NCI-H1092 treated with DMSO at 0.1 percent for 48 hours (cell line): ENCODE data around the gene EPHA3.
"Not testable (repeated sequence)": the region's sequence is repeated elsewhere in the genome, so short reads cannot be mapped to it uniquely, and the experiment has no call there.

ENCODE experiments used
- DNase-seq: peaks from one replicate; lab custom pipeline; 2025; lab: John Stamatoyannopoulos, UW

Gene EPHA3

DNA sequence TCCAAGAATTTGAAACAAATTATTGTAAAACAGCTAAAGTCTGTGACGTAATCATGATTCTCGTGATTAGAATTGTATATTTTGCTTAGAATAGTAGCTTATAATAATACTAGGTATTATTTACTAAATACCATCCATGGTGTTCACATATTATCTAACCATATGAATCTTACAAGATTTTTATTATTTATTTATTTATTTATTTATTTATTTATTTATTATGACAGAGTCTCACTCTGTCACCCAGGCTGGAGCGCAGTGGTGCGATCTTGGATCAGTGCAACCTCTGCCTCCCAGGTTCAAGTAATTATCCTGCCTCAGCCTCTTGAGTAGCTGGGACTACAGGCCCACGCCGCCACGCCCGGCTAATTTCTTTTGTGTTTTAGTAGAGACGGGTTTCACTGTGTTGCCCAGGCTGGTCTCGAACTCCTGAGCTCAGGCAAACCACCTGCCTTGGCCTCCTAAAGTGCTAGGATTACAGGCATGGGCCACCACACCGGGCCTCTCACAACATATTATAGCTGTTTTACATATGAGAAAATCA is 173.5 kb downstream of the EPHA3 start:
- no peak for DNase-seq

DNA sequence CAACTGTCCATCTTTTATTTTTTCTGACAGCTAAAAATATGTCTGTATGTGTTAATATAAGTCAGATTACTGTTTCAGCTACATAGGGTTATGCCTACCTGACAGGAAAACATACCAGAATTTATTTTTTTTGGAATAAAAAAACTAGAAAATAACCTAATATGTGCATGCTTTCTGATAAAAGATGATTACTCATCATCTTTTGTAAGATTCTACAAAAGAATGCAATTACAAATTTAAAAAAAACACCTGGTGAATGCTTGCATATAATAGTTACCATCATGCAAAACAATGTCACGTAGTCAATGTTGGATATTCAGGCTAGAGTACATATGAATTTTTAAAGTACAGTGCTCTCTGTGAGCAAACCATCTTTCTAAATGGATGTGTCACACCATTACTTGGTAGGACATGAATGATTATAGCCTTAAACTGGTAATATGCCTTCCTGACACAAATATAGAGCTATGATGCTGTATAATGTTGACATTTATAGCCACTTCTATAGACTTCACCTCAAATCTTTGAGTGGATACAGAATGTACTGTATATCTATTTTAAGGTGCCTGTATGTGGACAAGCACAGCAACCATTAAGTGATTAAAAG is 180.6 kb downstream of the EPHA3 start:
- DNase-seq = no peak

DNA sequence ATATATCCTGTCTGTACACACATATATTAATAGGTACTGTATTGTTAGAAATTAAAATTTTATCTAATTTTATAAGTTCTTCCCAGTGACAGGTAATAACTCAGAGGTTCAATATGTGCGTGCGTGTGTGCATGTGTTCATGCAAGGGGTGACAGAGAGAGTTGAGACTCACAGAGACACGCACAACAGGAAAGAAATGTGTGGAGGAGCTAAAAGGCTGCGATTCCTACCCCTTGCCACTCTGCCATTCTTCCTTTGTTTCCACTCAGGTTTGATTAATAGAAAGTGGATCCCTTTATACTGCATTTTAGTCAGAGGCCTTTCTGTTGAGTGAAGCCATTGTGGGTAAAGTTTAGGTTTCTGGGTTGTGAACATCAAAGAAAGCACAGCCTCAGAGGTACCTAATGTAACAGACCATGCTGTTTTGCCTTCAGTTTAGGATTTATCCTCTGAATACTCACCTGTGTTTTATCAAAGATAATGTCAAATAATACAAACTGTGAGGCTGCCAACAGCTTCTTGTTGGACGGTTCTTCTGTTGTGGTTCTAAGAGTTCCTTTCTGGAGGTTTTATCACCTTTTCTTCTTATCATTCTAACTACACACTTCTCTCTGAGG is 182.3 kb downstream of the EPHA3 start:
- DNase-seq = no peak

DNA sequence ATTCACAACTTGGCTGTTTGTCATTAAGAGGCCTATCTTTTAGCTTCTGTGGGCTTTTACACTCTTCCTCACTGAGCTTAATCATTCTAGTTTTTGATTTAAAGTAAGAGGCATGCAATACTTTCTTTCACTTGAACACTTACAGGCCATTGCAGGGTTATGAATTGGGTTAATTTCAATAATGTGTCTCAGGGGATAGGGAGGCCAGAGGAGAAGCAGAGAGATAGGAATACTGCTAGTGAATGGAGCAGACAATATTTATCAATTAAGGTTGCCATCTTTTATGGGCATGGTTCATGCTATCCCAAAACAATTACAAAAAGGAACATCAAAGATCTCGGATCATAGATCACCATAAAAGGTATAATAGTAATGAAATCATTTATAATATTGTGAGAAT is 189.8 kb downstream of the EPHA3 start:
- DNase-seq = no peak

DNA sequence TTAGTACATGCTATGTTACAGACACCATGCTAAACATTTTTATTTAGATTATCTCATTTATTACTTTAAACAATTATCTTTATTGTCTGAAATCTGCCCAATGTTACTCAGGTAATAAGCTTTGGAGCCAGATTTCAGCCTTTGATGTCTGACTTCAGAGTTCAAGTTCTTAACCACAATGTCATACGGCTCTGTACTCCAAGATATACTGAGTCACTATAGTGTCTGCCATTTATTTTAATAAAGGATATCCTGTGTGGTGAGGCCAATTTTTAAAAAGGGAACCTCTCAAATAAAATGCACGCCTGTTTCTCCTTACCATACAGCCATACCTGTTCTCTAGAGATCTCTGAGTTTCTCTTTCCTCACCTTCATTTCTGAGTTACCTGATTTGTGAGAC is 193.1 kb downstream of the EPHA3 start:
- no peak for DNase-seq

DNA sequence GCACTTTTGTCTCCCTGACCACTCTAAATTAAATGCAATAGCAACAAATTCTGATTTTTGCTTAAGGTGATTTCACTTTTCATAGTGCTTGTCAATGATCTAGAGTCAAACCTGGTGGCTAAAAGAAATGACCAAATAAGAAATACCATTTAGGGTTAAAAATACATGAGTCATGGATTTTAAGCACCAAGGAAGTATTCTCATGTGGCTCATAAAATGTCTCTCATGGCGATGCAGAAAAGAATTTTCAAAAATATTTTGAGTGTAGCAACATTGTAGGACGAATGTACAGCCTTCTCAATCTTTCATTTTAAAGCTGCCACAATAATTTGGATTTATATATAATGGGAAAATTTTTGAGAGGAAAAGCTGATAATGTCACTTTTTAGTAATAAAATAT is 193.6 kb downstream of the EPHA3 start:
- DNase-seq = no peak

DNA sequence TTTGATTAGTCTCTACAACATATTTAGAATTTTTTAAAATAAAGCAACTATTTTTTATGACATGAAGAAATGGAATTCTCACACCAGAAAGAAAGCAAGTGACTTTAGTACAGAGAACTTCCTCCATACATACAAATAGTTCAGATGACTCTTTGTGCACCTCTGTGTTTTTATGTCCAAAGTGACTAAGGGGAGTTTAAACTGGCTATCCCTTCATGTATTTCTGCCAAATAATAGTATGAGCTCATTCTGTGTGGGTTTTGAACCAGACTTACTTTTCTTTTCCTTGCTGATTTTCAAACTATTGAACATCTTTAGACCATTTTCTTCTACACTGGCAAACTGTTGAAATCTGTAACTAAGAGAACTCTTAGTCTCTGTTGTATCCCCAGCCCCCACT is 196.3 kb downstream of the EPHA3 start:
- DNase-seq = no peak

DNA sequence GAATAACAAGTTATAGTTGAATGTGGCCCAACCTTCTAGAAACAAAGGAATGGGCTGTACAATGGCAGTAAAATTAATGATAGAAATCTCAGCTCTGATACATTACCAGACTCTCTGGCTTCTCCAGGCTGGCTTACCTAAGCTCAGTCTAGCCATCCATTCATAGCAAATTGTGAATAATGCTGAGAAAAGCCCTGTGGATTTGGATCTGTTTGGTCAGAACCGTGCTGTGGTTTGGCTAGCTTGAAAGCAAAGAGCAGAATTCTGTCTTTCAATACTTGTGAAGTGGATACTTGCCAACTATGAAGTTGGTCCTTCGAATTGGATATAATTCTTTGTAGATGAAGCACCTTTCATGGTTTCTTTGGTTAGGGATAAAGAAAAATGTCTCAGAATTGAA is 199.1 kb downstream of the EPHA3 start:
- no peak for DNase-seq

DNA sequence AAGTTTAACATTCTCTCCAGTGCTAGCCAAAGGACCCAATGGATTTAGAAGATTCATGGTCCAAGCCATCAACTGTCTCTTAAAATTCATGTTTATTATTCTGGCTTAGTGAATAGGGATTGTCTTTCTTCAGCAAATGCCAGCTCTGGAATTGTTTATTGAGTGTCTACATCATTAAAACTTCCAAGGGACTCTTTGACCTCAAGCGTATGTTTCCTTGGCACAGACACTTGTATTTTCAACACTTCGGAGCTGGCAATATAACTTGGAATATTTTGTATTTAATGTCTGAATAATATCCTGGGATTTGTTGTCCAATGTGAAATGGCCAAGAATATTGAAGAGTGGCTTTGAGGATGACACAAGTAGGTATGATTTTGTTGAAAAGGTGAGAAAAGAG is 204.2 kb downstream of the EPHA3 start:
- DNase-seq = no peak

DNA sequence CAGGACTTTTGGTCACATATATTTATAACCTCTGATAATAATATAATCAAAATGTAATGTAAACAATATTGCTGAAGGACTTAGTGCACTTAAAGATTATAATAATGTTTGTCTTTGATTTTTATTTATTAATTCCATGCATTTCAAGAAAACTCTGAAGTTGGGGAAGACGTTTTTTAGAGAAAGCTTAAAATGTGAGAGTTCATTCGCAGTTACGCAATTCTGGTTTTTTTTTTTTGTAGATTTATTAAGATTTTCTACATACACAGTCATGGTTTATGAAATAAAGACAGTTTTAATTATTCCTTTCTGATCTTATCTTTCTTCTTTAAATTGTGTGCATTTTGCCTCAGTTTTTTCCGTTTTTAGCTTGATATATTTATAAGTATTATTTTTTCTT is 204.7 kb downstream of the EPHA3 start:
- no peak for DNase-seq

DNA sequence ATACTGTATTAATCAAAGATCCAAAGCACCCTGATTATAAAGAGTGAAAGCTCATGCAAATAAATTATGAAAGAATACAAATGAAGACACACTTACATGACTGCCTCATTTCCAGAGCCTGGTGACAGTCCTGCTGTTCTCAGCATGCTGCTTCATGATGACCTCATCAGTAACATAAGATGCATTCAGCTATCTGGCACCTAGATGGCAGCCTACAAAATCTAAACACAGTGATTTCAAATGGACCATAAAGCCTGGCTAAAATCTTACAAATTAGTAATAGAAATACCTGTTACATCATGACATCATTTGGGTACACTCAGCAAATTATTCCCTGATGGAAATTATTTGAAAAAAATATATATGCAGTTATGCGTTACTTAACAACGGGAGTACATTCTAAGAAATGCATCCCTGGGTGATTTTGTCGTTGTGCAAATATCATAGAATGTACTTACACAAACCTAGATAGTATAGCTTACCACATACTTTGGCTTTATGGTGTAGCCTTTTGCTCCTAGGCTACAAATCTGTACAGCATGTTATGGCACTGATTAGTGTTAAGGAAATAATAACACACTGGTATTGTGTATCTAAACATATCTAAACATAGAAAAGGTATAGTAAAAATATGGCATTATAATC is 207.2 kb downstream of the EPHA3 start:
- DNase-seq = no peak

DNA sequence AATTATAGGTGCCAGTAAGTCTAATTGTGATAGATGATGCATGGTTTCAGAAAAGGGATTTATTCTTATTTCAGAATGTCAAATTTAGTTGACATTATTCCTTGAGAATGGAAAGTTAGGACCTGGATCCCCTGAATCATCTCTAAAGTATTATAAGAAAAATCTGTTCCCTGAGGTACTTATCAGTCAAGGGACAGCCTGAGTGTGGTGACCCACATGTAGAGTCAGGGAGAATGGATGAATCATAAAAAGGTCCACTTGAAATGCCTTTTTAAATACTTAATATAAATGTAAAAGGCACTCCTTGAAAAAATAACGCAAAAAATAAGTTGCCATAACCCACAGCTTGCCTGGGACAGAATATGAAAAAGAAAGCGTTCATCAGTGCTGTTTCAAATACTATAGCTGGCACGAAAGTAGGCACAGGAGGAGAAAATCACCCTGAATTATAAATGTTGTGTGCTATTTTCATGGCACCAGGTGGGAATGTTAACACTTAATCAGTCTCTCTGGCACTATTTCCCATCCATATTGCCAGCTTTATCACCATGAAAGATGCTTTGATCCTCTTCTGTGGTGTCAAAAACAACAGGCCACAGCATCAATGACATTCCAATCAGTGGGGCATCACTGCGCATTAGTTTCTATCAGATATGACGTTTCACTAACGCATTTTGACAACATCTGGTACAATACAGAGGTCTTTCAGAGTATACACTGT is 208.5 kb downstream of the EPHA3 start:
- no peak for DNase-seq

DNA sequence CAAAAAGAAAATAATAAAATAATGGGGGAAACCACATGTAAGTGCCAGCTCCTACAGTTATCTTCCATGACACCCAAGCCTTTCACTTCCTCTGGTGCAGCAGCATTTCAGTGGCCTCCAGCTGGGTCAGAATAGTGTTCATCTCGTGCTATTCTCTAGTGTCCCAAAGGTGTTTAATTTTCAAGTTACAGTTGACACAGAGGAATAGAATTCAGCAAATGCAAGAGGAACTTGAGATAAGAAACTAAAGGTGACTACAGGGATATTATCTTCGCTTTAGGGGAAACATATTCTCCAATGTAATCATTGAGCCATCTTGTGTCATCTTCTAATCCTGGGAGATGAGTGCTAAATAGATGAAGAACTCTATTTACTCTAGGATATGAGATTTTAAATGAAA is 212.8 kb downstream of the EPHA3 start:
- no peak for DNase-seq

DNA sequence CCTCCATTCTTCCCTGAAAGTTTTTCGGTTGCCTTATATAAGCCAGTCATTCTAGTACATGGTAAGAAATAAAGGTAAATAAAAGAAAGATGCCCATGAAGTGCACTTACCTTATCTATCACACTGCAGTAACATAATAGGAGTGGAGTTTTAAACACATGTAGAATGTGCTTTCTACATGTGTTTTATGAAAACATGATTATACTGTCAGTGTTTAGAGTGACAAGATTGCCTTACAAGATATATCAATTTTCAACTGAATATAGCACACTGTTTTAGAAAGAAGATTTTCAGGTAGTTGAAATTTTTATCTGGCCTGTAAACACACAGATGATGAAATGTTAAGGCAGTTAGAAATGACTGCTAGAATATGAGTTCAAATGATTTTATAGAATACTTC is 219.6 kb downstream of the EPHA3 start:
- DNase-seq = no peak

DNA sequence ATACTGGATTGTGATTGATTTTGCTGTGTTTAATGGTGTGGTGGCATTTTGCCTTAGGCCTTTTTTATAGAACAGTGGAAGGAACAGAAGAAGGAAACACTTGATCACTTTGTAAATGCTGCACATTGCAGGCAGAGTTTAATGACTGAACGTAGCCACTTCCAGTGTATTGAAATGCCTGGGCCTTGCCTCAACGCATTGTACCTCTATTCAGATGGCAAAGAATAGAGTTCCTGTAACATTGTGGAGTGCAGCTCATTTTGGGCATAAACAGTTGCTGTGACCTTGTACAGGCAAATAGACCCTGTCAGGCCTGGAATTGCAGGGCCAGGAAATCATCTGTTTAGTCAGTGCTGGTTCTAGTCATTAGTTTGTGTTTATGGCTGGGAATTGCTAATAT is 225.0 kb downstream of the EPHA3 start:
- no peak for DNase-seq

DNA sequence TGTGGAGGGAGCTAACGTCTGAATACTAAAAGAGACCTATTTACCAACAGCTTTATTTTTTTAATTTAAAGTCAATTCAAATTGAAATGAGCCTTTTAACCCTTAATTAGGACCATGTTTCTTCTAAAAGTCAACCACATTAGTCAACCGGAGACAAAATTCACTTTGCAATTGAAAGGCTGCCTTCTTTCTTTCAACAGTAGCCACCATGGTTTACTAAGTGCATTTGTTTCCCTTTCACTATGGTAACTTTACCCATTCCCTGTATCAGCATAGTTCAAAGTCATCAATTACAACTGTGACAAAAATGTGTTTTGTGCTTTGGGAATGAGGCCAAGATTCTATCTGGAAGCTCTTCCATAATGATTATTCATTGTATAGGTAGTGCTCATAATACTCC is 225.4 kb downstream of the EPHA3 start:
- DNase-seq = no peak

DNA sequence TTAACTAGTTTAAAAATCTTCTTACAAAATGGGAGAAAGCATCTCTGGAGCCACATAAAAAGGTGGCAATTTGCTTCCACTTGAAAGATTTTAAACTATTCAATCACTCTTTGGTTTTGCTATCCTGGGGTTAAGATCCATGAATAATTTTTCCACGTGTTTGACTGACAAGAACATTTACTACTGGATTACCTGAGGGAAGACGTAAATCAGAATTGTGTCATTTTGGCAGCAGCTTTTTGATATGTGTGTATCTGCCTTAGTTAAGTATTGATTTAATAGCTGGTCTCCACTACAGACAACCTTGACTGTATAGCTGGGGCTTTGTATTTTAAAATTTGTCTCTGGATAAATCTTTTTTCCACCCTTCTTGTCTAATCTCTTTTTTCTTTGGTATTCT is 228.3 kb downstream of the EPHA3 start:
- DNase-seq = no peak

DNA sequence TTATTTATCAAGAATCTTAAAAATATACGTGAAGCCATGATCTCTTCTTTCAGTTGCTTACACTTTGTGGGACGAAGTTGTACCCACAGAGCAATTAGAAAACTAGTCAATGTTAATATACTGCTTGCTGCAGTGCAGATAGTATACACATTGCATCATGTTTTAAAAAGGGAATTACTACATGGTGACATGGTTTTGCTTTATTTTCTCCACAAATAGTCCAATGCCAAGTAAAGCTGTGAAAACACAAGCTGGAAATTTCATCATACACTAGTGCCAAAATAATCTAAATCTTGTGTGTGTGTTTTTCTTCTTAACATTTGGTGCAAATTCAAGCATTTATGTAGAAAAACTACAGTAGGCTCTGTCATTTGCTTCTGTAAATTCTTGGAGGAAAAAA is 233.0 kb downstream of the EPHA3 start:
- DNase-seq = no peak

DNA sequence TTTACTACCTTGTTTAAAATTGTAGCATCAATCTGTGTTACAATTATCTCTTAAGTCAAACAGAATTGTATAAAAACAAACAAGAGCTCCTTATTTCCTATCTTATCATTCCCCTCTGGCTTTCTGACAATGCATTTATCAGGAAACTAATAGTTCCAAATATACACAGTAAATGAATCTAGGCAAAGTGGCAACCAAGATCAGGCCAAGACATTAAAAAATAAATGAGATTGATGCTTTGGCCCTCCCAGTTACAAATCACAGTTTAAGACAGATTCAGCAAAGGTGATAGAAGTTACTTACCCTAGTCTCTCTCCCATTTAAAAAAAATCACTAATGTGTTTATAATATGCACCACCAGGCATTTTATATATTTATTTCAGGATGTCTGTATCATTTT is 236.7 kb downstream of the EPHA3 start:
- DNase-seq = no peak

DNA sequence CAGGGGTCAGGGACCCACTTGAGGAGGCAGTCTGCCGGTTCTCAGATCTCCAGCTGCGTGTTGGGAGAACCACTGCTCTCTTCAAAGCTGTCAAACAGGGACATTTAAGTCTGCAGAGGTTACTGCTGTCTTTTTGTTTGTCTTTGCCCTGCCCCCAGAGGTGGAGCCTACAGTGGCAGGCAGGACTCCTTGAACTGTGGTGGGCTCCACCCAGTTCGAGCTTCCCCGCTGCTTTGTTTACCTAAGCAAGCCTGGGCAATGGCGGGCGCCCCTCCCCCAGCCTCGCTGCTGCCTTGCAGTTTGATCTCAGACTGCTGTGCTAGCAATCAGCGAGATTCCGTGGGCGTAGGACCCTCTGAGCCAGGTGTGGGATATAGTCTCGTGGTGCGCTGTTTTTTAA is 243.5 kb downstream of the EPHA3 start:
- not testable (repeated sequence) for DNase-seq

DNA sequence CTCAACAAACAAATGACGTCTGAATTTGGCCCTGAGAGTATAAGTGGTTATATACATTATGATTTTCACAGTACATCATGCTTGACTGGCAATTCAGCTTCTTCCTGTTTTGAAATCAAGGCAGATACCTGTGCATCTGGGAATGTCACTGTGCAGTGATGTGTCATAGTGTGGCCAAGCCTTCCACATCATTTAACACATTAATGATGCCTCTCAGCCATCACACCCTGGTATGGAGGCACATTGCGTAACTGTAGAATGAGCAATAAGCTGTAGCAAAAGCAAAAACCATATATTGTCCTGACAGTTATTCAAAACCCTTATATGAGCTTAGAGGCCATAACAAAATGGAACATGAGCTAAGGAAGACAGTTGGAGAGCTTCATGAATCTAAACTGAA is 246.0 kb downstream of the EPHA3 start:
- DNase-seq = no peak

DNA sequence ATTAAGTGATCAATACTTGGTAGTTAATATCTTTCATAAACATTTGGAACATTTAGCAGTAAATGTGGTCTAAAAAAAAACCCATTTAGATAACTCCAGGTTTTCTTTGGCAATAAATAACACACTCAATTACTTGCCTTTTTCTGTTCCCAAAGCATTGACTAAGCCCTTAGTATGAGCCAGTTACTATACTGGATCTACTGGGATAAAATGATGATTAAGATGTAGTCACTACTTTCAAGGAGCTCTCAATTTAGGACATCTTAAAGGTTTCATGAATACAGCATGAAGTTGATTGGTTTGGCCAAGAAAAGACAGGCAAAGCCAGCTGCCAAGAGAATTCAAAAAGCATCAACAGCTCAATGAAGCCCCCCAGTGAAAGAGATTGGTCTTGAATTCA is 250.9 kb downstream of the EPHA3 start:
- no peak for DNase-seq

DNA sequence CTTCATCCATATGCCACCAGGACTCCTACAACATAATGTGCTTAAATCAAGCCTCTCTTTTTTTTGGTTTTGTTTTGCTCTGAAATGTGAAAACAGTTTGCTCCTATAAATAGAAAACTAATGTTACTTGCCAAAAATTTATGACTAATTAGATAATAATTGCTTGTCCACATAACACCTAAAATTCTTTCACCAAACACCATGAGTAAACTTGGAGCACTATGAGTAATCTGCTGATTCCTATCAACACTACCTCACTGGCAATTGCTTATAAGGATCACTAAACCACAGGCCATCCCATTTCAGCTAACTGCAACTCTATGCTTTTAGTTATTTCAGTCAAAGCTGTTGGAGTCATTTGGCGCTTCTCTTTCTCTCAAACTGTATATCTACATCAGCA is 252.7 kb downstream of the EPHA3 start:
- DNase-seq = no peak
